Esophagus squamous epithelium (tissue), 4 donors: ENCODE measurements around the gene VEGFC.

ENCODE experiments used
- CTCF ChIP-seq, 6 experiments: fragments of 450-650 bp in 4 of 6; fragments of 200-600 bp in 2 of 6; sonication (generic) in 2 of 6; IDR thresholded peaks; one replicate each; pipeline ENCODE4 v1.5.1; 2016 to 2019; ENCODE audit warnings: antibody characterized with exemption in 6 of 6, mild to moderate bottlenecking in 4 of 6, moderate library complexity in 4 of 6
- POLR2A ChIP-seq, 4 donors: fragments of 450-650 bp; IDR thresholded peaks; one replicate each; pipeline ENCODE4 v1.6.1; 2017; ENCODE audit warnings: antibody characterized with exemption in 4 of 4, mild to moderate bottlenecking in 4 of 4, moderate library complexity in 3 of 4

DNA sequence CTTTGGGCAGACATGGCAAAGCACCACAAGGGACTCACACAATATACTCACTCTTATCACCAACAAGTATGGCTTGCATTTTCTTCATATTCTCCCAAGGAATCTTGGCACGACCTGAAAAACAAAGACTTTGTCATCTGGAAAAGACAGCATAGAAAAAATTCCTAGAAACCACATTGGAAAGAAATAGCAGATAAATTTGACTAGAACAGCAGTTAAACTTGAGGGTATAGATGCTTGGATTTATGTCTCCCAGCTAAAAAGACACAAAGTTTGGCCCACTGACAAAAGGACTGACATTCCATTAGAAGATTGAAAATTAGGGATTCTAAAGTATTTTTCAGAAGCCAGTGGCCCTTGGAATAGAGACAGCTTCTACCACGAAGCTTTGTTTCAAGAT is 6.9 kb upstream of the VEGFC start:
- TF ChIP-seq CTCF (IDR thresholded peaks at IDR 0.05) (no peak), POLR2A (IDR thresholded peaks at IDR 0.05) (no peak)
